ACHN (cell line): ENCODE measurements around the gene CISD3.

Experiments
- DNase-seq: peaks from one replicate; pipeline ENCODE4 v3.0.0-alpha.2; 2015
- in situ Hi-C: cut with HindIII; loops from 2 replicates; pipeline ENCODE4 v1.10.0; 2017; ENCODE audit warnings: low sequenced_read_pairs, low pct_ligation_motif_present, low pct_unique_long_range_greater_than_20kb

The CISD3 gene

DNA sequence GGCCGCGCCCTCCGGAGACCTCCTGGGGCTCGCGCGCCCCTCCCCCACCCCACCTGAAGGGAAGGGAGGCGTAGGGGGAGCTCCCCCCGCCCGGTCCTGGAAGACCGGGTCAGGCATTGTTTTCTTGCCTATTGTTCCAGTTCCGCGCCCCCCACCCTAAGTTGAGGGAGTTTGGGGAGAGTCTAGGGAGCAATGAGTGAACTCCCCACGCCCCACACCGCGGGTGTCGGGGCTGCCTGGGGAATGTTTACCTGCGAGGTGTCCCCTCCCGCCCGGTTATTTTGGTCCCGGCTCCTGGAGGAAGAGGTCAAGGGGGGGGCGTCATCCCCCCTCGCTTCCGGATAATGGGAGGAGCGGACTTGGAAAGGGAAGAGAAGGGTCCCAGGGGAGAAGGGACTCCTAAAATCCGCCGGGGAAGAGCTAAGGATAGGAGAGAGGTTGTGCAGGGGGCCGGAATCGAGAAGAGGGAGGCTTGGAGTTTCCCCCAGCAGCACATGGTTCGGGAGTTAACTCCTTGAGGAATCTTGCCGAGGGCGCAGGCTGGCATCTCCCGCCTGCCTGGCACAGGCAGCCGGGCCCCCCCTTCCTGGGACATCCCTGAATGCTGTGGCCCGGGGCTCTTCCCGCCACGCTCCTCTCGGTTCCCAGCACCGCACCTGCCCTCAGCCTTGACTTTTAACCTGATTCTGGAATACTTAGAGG lies 24.2 kb upstream of the CISD3 start:
- in situ Hi-C loops = no loop called here
- peak; percentile 46 for DNase-seq

DNA sequence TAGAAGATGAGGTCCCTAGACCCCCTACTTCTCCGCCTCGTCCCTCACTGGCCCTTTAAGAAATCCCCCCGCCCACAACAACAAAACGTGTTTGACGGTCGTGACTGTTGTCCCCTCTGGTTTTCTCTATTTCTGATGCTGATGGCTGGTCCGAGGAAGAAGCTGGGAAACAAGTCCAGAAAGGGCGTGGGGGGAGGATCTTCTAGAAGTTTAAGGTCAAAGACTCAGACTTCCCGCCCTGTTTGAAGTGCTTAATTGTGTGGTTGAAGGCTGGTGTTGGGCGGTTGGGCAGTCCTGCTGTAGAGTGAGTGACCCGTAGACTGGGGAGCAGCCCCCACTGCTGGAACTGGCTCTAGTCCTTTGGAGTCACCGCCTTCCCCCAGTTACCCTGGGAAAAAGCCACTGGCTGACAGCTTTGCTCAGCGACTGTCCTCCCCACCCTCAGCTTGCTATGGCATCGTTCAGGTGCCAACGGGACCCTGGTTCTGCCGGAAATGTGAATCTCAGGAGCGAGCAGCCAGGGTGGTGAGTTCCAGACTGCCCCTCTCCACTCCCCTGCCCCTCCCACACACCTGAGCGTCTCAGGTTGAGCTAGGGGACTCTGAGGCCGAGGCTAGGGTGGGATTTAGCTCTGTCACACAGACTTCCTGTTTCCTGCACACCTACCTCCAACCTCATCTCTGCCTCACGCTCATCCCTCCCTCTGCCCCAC lies 23.5 kb upstream of the CISD3 start:
- DNase-seq = no peak

DNA sequence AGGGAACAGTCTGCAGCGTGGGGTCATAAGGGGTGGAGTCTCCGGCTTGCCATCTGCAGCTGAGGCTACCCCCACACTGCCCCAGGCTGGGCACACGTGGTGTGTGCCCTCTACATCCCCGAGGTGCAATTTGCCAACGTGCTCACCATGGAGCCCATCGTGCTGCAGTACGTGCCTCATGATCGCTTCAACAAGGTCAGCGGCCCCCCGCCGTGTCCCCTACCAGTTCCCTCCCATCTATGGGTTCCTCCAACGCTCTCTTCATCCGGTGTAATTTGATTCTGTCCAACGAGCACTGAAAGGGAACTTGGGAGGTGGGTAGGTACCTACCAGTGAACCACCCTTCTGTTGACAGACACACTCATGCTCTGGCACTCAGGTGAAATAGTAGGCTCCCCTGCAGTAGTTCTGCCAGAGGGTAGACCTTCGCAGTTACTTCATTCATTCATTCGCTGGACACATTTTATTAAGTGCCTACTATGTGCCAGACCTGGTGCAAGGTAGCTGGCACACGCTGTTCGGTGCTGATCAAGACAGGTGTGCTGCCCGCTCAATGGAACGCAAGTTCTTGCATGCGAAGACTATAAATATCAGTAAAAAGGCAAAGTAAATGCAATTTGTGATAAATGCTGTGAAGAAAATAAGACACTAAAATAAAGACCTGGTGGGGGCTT lies 22.3 kb upstream of the CISD3 start:
- no peak for DNase-seq
- in situ Hi-C loops = no loop called here

More for the DNA sequence above, 23.5 kb upstream of the CISD3 start:
- in situ Hi-C loops = no loop called here

DNA sequence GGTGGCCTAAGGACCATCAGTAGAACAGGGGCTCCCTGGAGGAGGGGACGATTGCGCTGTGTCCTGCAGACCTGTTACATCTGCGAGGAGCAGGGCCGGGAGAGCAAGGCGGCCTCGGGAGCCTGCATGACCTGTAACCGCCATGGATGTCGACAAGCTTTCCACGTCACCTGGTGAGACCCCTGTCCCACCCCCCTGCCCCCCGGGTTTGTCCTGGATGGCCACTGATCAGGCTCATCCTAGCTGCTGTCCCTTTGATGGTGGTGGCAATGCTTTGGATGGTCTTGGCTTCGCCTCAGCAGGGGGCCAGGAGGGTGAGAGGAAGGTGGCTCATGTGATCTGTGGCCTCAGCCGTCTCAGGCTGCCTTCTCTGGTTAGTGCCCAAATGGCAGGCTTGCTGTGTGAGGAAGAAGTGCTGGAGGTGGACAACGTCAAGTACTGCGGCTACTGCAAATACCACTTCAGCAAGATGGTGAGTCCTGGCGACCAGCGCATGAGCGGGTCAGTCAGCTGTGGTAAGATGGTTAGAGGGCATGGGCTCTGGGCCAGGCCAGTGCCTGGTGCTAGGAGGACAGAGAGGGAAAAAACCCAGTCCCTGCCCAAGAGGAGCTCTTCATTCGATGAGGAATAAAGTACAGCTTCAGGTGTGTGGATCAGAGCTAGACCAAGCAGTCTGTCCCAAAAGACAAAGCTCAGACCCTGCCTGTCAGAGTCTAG lies 20.9 kb upstream of the CISD3 start:
- DNase-seq = no peak
- in situ Hi-C loops = no loop called here

DNA sequence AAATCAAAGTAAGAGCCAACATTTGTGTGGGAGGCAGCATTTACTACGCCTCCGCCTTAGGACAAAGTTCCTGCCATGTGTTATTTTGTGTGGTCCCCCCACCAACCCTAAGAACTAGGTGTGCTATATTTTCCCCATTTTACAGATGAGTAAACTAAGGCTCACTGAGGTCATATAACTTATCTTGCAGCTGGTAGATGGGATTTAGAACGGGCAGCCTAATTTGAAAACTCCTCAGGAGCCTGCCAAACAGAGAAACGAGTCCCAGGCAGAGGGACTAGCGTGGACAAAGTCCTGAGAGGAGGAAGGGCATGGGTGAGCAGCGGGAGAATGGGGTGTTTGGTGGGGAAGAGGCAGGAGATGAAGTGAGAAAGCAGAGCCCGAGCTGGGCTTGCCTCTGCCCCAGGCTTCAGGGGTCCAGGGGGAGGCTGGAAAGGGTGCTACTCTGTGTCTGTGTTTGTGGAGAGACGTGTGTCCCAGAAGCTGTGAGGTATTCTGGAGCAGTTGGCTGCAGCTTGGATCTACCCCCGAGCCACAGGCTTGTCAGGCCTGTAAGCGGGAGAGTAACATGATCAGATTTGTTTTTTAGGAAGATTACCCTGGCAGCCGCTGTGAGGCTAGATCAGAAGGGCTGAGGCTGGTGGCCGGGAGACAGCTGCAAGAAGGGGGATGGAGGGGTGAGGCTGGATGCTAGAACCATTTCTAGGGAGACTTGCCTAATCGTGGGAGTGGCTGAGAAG lies 20.1 kb upstream of the CISD3 start:
- in situ Hi-C loops = no loop called here
- DNase-seq = no peak

DNA sequence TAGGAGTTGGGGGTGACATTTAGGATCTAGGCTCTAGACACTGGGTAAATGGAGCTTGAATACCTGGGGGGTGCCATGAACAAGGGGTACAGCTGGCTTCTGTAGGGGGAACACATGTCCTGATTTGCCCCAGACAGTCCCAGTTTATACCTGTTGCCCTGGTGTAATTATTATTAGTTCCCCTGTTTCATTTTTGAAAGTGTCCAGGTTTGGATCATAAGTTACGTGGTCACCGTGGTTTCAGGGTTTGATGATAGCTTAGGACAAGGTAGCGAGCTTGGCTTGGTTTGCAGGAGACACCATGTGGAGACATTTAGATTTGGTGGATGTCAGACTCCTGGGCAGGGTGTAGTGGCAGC lies 19.6 kb upstream of the CISD3 start:
- in situ Hi-C loops = no loop called here

DNA sequence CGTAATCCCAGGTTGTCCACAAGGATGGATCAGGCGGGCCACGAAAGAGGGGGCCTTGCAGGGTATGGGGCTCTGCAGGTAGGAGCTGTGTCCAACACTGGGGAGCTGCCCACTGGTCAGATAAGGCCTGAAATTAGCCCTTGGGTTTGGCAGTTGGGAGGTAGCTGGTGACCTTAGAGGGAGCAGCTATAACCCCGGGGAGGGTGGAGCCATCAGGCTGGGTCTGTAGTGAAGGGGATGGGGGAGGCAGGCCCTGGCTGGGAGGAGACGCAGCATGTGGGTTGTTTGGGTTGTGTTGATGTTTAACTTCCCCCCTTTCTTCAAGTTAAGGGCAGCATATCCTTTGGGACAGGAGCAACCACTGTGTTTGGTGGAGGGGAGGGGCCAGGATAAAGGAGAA lies 19.2 kb upstream of the CISD3 start:
- DNase-seq = no peak
- in situ Hi-C loops = no loop called here

More for the DNA sequence above, 19.6 kb upstream of the CISD3 start:
- DNase-seq = no peak

DNA sequence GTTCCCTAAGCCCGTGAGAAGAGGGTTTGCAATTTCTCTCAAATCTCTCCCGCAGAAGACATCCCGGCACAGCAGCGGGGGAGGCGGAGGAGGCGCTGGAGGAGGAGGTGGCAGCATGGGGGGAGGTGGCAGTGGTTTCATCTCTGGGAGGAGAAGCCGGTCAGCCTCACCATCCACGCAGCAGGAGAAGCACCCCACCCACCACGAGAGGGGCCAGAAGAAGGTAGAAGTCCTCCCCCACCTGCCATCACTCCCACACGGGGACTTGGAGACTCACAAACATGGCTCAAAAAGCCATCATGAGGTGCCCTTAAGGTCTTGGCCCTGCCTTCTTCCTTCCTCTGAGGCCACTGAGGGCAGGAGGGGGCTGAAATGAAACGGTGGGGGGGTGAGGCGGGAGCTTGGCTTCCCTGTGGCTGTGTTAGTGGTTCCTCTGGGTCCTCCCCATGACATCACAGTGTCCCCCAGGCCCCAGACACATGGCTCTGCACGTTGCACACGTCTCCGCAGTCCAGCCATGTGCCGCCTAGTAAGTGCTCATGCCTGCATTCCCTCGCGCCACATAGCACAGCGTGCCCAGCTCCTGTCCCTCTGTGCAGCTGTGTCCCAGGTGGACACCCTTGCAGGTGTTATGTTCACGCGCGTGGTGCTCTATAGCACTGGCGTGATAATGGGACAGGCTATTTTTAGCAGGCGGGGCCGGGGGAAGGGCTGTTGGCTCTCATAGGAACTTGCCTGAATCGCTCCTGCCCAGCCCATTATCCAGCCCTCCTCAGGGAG lies 18.2 kb upstream of the CISD3 start:
- DNase-seq = no peak
- in situ Hi-C loops = no loop called here

DNA sequence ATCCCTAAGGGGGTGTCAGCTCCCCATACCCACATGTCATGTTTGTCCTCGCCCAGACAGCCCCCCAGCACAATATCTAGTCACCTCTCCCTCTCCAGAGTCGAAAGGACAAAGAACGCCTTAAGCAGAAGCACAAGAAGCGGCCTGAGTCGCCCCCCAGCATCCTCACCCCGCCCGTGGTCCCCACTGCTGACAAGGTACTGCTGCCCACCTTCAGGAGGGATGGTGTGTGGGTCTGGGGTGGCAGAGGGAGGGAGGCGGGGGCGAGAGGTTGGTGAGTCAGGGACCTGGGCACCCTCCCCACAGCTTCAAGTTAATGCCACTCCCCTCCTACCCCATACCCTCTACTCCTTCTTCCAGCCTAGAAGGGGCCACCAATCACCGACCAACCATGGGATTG lies 17.5 kb upstream of the CISD3 start:
- in situ Hi-C loops = no loop called here
- no peak for DNase-seq

DNA sequence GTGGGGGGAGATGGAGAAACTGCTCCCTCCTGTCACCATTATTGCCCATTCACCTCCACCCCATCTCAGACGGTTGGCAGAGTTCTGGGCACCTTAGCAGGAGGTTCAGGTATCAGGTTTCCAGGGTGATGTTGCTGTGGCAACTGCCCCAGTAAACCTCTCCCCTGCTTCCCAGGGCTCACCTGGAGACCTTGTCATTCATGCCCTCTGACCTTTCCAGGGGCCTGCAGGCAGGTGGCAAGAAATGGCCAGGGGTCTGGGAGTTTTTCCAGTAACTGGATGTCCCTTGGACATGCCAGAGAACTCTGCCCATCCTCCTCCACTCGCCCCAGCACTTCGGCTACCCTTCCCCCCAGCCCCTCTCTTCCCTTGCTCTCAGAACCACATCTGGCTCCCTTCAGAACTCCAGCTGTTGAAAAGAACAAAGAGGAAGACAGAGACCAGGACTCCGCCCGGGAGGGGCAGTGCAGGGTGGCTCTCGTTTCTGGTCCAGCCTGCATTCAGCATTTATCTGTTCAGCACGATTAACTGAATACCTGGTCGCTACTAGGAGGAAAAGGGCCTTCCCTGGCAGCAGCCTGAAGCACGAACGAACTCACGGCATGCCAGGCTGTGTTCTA lies 16.6 kb upstream of the CISD3 start:
- in situ Hi-C loops = no loop called here
- no peak for DNase-seq

DNA sequence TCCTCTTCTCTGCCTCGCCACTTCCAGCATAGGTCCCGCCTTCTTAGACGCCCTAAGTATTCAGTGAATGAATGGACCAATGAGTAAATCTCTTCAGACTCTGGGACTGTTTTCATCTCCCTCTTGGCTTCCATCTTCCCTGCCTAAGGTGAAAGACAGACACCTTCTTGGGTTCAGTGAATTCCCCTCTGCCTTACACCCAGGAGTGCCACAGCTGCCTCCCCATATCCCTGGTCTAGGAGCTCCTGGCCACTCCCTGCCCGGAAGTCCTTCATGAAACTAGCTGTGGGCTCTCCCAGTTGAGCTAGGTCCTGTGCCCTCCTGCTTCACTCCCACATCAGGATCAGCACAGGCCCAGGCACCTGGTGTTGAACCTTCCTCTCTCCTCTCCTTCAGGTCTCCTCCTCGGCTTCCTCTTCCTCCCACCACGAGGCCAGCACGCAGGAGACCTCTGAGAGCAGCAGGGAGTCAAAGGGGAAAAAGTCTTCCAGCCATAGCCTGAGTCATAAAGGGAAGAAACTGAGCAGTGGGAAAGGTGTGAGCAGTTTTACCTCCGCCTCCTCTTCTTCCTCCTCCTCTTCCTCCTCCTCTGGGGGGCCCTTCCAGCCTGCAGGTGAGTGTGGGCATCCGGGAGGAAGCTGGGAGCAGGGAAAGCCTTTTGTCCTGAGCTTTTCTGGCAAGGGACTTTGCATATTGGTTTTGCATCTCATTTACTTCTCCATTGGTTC lies 14.8 kb upstream of the CISD3 start:
- no peak for DNase-seq
- in situ Hi-C loops = no loop called here

DNA sequence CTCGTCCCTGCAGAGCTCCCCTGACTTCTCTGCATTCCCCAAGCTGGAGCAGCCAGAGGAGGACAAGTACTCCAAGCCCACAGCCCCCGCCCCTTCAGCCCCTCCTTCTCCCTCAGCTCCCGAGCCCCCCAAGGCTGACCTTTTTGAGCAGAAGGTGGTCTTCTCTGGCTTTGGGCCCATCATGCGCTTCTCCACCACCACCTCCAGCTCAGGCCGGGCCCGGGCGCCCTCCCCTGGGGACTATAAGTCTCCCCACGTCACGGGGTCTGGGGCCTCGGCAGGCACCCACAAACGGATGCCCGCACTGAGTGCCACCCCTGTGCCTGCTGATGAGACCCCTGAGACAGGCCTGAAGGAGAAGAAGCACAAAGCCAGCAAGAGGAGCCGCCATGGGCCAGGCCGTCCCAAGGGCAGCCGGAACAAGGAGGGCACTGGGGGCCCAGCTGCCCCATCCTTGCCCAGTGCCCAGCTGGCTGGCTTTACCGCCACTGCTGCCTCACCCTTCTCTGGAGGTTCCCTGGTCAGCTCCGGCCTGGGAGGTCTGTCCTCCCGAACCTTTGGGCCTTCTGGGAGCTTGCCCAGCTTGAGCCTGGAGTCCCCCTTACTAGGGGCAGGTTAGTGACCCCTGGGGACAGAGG lies 13.7 kb upstream of the CISD3 start:
- in situ Hi-C loops = no loop called here

DNA sequence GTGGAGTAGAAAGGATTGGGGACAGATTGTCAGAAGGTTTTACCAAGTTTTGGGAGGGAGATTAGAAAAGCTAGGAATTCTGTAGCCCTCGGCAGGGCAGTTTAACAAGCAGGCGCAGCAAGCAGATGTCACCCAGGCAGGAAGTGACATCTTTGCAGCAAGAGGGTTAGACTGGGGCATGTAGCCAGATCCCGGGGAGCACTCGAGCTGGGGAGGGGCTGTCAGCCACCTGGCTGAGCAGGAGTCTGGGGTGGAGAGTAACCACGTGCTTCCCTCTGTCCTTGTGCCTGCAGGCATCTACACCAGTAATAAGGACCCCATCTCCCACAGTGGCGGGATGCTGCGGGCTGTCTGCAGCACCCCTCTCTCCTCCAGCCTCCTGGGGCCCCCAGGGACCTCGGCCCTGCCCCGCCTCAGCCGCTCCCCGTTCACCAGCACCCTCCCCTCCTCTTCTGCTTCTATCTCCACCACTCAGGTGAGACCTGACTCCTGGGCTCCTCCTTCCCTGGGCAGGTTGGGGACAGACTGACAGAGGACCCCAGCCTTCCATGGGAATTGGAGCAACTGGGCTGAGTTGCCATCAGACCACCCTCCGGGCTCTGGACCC lies 12.9 kb upstream of the CISD3 start:
- in situ Hi-C loops = no loop called here
- DNase-seq = no peak

More for the DNA sequence above, 13.7 kb upstream of the CISD3 start:
- no peak for DNase-seq

DNA sequence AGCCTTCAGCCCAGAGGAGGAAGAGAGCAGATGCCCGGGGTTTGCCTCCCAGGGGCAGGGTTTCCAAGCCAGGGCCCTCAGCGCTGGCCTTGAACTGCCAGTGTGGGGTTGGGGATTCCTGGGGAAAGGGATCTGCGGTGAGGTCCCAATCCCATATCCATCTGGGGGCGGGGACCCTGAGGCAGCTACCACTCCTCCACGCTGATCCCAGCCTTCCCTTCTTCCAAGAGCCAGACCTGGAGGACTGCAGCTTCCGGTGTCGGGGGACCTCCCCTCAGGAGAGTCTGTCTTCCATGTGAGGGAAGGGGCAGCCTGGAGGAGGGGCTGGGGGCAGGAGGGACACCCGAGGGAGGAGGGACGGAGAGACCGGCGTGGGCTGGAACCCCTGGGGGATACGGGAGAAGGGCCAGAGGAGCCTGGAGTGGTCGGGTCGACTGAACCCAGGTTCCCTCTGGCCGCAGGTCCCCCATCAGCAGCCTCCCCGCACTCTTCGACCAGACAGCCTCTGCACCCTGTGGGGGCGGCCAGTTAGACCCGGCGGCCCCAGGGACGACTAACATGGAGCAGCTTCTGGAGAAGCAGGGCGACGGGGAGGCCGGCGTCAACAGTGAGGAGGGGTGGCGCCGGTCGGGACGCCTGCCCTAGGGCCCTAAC lies 10.7 kb upstream of the CISD3 start:
- no peak for DNase-seq
- in situ Hi-C loops = no loop called here

DNA sequence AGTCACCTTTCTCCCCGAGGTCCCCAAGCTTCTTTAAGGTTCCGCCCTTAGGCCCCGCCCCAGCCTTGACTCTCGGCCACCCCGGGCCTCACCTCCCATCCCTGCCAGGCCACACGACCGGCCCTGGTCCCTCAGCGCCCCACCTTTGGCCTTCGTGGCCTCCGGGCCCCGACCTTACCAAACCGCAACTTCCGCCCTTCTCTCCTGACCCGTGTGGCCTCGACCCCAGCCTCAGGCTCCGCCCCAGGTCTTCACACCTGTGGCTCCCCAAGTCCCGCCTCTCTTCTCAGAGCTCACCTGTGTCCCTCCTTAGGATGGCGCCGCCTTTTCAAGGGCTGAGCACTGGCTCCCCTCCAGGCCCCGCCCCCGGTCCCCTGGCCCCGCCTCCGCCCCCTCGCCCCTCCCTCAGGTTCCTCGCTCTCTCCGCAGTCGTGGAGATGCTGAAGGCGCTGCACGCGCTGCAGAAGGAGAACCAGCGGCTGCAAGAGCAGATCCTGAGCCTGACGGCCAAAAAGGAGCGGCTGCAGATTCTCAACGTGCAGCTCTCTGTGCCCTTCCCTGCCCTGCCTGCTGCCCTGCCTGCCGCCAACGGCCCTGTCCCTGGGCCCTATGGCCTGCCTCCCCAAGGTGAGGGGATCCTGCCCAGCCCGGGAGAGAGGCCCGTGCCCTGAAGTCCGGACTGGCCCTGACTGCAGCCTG lies 10.0 kb upstream of the CISD3 start:
- no peak for DNase-seq
- in situ Hi-C loops = no loop called here
